H1 (cell line): ENCODE measurements around the gene BABAM2. TPM values are rescaled to one million over a fixed set of nuclear protein-coding genes. Genes with fewer than 3 reads are reported as not detected.

Source experiments
- BACH1 ChIP-seq: IDR thresholded peaks from 2 replicates; pipeline ENCODE4 v1.6.1; 2012; ENCODE audit warnings: low read length, improper control_type of control experiment
- CBX8 ChIP-seq: fragments of 300-800, 300-1000 bp; sonication (generic); IDR thresholded peaks from 2 replicates; pipeline ENCODE4 v1.7.1; 2016; ENCODE audit warnings: low read depth, low read length, borderline replicate concordance
- CTCF ChIP-seq, 3 experiments: IDR thresholded peaks; 1 replicate in 2 of 3; 2 replicates in 1 of 3; pipeline versions ENCODE4 v1.5.1 to v1.6.1; 2011; ENCODE audit warnings: low read length in 3 of 3, mild to moderate bottlenecking in 3 of 3, inconsistent platforms in 2 of 3, low read depth in 1 of 3, moderate library complexity in 1 of 3; ENCODE audit not compliant: insufficient read depth in 1 of 3; ENCODE audit errors: control extremely low read depth in 1 of 3
- KDM4A ChIP-seq: IDR thresholded peaks from one replicate; pipeline ENCODE4 v1.7.1; 2012; ENCODE audit warnings: low read depth, mild to moderate bottlenecking, moderate library complexity, low read length, inconsistent platforms; ENCODE audit not compliant: severe bottlenecking
- POLR2A ChIP-seq, 2 experiments: IDR thresholded peaks; 1 replicate in 1 of 2; 2 replicates in 1 of 2; pipeline ENCODE4 v1.6.1; 2011; ENCODE audit warnings: low read depth in 2 of 2, low read length in 2 of 2, mild to moderate bottlenecking in 2 of 2; ENCODE audit errors: control extremely low read depth in 1 of 2
- POLR2AphosphoS5 ChIP-seq: IDR thresholded peaks from 2 replicates; pipeline ENCODE4 v1.6.1; 2011; ENCODE audit warnings: low read depth, low read length
- TEAD4 ChIP-seq: IDR thresholded peaks from 2 replicates; pipeline ENCODE4 v1.6.1; 2012; ENCODE audit warnings: low read depth, low read length, inconsistent platforms, mixed read lengths
- polyA plus RNA-seq, 7 experiments: library from polyadenylated mRNA; depleted of rRNA in 3 of 7; stranded (reverse) in 5 of 7; unstranded in 2 of 7; fragments of >200 nt in 5 of 7; fragments of 200-250 nt in 2 of 7; gene quantifications; 1 replicate in 5 of 7; 2 replicates in 1 of 7; 4 replicates in 1 of 7; pipeline versions ENCODE4 v1.2.1 to v1.2.3, GENCODE V29; 2011 to 2013; ENCODE audit warnings: missing spikeins in 2 of 7, mixed read lengths in 2 of 7
- total RNA-seq: library from RNA; stranded (reverse); fragmentation: NEBNext Ultra II Directional; extraction: Animal tissue kit (Norgen Biotek cat#: 25700); gene quantifications from 2 replicates; pipeline ENCODE4 v1.2.1, GENCODE V29; 2021

The BABAM2 gene
- total and polyA plus RNA-seq, 2 of the 8 experiments (the other 6 are each of a cell fraction or from before 2014, with no cell fraction given): 15.8 to 20.9 TPM

DNA sequence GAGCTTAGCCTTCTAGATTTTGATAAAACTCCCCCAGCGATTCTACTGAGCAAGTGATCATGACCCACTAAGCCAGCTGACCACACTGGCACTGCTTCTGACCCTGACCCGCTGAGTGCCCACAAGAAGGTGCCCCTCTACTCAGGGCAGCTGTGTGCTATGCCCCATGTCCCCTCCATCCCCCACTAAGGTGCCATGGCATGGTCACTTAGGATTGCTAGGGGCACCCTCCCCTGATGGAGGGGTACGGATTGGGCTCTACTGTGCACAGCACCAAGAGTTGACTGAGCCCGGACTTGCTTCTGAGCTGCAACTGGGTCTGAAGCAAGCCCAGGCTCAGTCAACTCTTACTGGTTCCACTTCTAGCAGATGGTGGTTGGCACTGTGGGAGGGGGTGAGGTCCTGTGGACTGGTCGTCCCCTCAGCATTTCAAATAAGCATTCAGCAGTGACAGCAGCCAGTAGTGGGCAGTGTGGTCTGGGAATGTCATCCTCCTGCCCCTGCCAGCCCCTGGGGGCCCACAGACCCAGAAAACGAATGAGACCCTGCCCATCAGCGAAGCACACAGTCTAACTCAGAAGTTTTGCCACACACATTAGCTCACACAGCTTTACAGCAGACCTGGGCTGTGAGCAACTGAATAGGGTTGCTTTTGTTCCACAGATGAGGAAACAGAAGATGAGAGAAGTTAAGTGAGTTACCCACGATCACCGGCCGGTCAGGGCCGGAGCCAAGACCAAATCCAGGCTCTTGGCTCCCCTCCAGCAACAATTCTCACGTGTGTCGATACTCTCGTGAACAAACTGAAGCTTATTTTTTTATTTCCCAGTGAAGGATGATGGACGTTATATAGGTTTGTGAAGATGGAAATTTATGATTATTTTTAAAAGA is 450.0 kb downstream of the BABAM2 start (continued):
- TF ChIP-seq CTCF (IDR thresholded peaks at IDR 0.05; ENCODE audit: control extremely low read depth in 1 of 3, insufficient read depth in 1 of 3, low read depth in 1 of 3, low read length in 3 of 3) (peak; percentile 54 to 71 (median 67)), POLR2AphosphoS5 (no peak), CBX8 (no peak), KDM4A (no peak), POLR2A (IDR thresholded peaks at IDR 0.05; ENCODE audit: control extremely low read depth in 1 of 2, low read depth in 2 of 2, low read length in 2 of 2) (no peak), BACH1 (no peak), TEAD4 (0 out of 2 replicates have a peak, but pooled peaks have one; percentile 50)
